Measurements from ENCODE around the gene ORC4. TPM values are rescaled to one million over a fixed set of nuclear protein-coding genes. Genes with fewer than 3 reads are reported as not detected.

ORC4 gene
- total and polyA plus RNA-seq, 2 of the 8 experiments (the other 6 are each of a cell fraction or from before 2014, with no cell fraction given) = 22.7 to 63.7 TPM

DNA sequence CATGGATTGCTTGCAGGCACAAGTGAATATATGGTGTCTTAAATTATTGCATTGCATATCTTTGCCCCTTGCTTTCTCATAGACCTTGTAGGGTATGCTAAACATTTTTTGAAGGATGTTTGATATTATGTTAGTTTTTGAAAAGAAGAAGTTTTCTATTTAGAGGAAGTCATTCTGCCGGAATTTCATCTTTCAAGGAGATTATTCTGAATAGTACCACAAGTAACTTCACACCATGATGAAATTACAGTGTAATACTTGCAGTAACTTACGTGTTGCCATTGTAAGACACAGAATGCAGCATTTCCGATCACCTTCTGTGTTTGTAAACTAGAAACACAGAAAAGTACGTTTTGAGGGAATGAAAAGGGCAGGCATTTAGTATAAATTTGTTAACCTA is 103.8 kb downstream of the ORC4 start (continued):
- no peak for TF ChIP-seq CHD7 (IDR thresholded peaks at IDR 0.05; ENCODE audit: insufficient replicate concordance, low read length)
- no peak for TF ChIP-seq RXRA (IDR thresholded peaks at IDR 0.05; ENCODE audit: insufficient read depth, low read depth, low read length)

Measured in H1 (cell line).